HG03558 (cell line): ENCODE results near the gene GNPTAB.
"Not testable (repeated sequence)": the region's sequence is repeated elsewhere in the genome, so short reads cannot be mapped to it uniquely, and the experiment has no call there.

Experiments used
- ATAC-seq: cut with Tn5 transposase; IDR thresholded peaks from one replicate; pipeline ENCODE4 v1.9.1; 2021; ENCODE audit warnings: moderate number of reproducible peaks; ENCODE audit not compliant: unreplicated experiment; ENCODE audit errors: extremely low read depth

The GNPTAB gene

DNA sequence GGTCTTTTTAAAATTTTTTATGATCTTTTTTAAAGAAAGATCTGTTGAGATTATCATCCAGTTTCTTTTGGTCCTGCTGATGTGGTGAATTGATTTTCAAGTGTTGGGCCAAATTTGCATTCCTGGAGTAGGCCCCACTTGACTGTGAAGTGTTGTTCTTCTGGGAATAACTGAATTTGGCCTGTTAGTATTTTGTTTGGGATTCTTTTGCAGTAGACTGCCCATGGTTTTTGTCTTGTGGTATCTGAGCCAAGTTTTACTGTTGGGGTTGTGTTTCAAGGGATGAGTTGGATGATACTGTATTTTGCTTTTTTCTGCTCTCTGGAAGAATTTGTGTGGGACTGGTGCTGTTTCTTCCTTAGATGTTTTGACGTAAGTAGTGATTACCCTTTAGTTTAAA, 87.5 kb downstream of the GNPTAB start:
- ATAC-seq = no peak

DNA sequence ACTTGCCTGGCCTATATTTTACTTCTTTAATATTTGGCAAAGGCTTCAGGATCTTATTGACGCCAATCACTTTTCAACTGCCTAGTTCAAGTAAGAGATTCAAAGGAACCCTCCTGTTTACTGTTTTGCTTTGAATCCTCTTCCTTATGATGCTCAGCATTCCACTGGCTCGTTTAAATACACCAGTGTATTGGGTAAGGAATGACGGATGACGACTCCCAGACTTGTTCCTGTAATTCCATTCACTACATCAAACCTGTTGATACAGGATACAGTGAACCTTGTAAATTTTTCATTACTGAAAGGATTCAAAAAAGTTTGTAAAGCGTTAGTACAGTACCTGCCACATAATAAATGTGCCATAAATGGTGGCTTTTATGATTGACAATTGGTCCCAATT, 89.8 kb downstream of the GNPTAB start:
- ATAC-seq = no peak

- ATAC-seq = no peak
These were observed 90.2 kb downstream of the GNPTAB start for GRCh38 chr12:101740566-101740965.

DNA sequence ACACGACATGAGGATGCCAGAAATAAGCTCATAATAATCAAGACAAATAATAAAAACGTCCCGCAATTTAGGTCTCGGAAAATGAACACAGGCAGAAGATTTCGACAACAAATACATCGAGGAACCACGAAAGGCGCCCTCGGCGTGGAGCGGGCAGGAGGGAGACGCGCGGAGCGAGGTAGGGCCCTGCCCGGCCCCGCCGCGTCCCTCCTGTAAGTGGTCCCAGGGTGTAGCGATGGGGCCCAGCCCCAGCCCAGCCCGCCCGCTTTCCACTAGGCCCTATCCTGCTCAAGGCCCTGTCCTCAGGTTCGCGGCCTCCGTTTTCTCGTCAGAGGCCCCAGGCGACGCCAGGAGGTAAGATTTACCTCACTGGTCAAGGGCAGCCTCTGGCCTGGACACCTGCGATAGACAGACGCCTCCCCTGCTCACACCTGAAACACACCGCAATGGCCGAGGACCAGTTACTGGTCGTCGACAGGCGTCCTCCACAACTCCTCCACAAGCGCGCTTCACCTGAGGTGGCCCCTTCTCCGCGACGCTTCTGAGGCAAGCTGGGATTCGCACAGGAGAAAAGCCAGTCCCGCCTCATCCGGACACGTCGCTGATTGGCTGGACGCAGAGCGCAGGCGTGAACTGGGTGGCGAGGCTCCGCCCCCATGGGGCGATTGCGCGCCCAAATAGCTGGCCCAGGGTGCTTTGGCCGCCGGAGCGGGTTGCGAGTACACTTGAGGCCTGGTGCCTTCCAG, 91.7 kb downstream of the GNPTAB start, which contains the start of gene SYCP3:
SYCP3 (minus strand) TSS at position 543 of the 746 bp plus-strand sequence. CDS start 1,527 bp downstream, outside the sequence.
- ATAC-seq = no peak

GRCh38 chr12:101737476-101737875, 93.3 kb downstream of the GNPTAB start:
- ATAC-seq = no peak

DNA sequence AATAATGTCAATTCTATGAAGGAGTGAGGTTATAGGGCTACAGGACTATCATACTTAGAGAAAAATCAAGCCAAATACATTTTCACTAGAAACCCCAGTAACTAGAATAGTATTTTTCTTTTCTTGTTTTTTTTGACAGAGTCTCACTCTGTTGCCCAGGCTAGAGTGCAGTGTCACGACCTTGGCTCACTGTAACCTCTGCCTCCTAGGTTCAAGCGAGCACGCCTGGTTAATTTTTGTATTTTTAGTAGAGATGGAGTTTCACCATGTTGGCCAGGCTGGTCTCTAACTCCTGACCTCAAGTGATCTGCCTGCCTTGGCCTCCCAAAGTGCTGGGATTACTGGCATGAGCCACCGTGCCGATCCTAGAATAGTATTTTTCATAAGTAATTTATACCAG, 96.3 kb downstream of the GNPTAB start:
- ATAC-seq = not testable (repeated sequence)

DNA sequence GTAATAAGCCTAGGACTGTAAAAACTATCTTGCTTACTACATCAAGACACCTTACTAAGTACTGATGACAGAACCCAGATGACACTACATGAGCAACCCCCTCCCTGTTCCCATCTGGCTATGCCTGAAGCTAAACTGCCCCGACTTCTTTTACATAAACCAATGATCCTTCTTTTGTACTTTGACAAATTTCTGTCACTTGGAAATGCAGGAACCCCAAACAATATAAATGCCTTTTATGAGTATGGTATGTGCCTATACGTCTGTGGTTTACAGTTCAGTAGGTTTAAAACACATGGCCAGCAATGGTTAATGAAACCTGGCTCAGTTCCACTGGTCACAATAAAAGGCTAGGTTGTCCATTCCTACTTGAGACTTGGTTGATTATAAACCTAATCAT, 97.6 kb downstream of the GNPTAB start:
- no peak for ATAC-seq

DNA sequence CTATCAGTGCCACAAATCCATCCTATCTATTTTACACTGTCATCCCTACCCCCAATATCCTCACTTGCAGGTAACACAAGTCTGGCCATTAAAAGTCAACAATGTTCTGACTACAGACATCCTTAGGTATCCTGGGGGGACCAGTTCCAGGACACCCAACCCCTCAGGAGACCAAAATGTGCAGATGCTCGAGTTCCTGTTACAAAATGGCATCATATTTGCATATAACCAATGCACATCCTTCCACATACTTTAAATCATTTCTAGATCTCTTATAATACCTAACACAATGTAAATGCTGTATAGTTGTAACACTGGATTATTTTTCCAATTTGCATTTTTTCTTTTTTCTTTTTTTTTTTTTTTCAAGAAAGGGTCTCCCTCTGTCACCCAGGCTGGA, 98.4 kb downstream of the GNPTAB start:
- ATAC-seq = no peak

GRCh38 chr12:101729842-101730241, 100.9 kb downstream of the GNPTAB start:
- no peak for ATAC-seq

DNA sequence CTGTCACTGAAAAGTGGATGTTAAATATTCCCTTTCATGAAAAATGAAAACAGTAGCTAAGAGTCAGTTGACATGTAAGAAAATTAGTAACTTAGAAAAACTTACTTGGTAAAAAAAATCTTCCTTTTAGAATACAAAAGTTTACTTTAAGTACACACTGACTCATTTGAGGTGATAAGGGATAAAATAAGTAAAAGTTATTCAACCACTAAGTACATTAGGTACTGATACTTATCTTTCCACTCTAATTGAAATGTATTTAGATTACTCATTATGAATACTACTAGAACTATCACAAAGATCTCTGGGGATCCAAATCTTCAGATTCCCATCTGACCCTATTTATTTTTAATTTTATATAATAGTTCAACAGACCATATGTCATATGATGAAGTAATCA, 103.7 kb downstream of the GNPTAB start:
- no peak for ATAC-seq

DNA sequence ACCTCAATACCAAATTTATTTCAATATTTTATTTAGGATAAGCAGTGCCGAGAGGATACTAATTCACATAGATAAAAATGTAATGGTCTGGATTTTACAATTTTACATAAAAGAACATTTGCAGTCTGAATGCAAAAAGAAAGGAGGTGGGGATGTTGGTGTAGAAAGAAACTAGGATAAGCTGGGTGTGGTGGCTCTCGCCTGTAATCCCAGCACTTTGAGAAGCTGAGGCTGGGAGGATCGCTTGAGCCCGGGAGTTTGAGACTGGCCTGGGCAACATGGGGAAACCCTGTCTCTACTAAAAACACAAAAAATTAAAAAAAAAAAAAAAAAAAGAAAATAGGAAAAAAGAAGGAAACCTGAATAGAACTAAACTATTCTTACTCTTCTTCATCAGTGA, 108.4 kb downstream of the GNPTAB start:
- no peak for ATAC-seq

DNA sequence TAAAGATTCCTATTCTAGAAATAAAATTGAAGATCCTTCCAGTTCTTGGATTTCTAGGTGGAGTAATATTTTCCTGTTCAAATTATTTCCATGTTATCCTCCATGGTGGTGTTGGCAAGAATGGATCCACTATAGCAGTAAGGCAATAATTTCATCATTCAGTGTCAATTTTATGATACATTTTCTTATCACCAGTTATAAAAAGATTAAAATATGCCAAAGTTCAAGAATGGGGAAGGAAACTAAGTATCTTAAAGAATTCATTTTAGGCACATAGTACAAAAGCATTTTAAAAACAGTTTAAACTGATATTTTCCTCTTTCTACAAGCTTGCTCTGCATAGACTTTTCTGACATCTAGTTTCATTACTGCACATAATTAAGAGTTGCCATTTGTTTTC, 110.6 kb downstream of the GNPTAB start:
- no peak for ATAC-seq

- ATAC-seq = no peak
These were observed 111.2 kb downstream of the GNPTAB start for GRCh38 chr12:101719566-101719965.

GRCh38 chr12:101714877-101715444, 115.8 kb downstream of the GNPTAB start:
- no peak for ATAC-seq

DNA sequence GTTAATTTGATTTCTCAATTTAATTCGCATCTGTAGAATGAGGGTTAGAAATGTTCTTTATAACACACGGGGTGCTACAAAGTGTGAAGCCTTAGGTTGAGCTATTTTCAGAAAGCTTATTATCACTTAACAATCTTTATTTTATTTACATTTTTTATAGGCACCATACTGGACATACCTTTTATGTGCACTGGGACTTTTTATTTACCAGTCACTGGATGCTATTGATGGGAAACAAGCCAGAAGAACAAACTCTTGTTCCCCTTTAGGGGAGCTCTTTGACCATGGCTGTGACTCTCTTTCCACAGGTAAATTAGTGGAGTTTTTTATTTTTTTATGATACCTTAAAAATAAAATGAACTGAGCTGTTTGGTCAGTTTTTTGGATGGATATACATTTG, 116.8 kb downstream of the GNPTAB start:
- no peak for ATAC-seq

DNA sequence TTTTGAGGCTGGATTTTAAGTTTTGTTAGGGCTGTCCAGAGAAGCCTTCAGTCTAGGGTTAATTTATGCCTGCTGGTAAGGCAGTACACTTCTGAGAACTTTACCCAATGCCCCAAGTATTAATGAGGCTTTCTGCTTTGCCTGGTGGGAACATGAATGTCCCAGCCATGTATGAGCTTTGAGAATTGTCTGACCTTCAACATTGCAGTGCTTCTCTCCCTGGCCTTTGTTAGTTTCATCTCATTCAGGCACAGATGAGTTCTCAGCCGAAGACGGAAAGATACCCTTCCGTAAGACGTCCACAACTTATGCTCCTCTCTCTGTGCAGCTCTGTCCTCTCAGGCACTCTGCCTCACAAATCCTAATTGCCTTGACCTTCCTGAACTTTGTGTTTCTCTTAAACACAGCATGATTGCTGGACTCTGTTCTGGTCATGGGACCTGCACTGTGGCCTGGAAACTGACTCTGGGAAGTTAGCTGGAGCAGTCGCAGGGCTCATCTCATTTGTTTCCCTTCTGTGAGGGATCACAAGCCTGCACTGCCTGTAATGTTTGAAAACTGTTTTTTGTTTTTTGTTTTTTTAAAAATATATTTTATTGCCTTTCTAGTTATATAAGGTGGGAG, 117.6 kb downstream of the GNPTAB start:
- ATAC-seq = no peak

DNA sequence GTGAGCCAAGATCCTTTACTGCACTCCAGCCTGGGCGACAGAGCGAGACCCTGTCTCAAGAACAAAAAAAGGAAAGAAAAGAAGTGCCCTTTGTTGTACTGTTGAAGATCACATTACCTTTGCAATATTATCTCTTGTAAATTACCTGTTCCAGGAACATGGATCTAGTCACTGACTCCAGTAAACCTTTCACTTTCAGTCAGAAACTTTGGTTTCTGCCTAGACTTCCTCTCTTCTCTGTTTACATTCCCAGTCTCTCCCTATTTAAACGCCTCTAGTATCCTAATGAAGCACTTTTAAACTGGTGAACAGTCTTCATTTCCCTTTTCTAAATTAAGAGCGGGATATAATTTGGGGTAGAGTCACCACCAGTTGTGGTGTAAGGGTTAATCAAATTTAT, 120.5 kb downstream of the GNPTAB start:
- no peak for ATAC-seq

DNA sequence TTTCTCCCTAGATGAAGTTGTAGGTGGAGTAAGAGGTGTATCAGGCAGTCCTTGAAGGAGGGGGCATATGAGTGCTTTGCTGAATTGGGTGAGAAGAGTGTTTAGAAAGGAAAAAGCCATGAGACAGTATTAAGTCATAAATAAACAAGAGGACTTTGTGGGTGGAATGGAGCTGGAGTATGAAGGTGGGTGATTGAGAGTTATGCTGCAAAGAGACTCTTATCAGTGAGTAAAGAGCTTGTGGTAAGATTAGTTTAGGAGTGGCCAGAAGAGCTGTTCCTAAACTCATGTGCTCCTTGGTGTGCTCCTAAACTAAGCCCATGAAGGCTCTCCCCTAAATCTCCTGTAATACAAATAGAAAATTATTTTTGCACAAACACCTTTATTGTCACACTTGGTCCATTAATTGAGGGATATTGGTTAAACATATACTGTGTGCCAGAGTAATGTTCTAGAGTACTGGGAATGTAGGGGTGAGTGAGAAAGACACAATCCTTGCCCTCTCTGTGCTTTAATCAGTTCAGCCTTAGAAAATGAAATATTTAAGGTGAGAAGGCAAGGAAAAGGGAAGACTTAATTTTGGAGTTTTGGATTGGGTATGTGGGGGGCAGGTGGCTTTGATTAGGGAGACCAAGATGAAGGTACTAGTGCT, 123.5 kb downstream of the GNPTAB start:
- ATAC-seq = no peak

DNA sequence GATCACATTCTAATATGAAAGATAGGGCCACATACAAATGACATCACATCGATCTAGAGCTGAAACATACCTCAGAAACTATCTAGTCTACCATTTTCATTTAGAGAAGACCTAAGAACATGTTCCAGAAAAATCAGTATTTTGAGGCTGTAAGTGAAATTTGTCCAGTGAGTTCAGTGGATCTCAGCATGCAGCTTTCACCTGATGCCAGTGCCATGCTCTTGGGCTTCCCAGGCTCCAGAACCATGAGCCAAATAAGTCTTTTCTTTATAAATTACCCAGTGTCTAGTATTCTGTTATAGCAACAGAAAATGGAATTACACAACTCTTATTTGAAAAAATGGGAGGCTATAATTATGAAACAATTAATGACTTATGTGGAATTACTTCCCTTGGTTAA, 124.4 kb downstream of the GNPTAB start:
- no peak for ATAC-seq

GRCh38 chr12:101703487-101703886, 127.3 kb downstream of the GNPTAB start:
- ATAC-seq = no peak

- ATAC-seq = no peak
These were observed 130.4 kb downstream of the GNPTAB start for GRCh38 chr12:101700299-101700820.
